HG03342 (cell line): ENCODE measurements around the gene YWHAH.
A peak's percentile ranks its signal among the peaks of the same experiment; 100 is the strongest.

Experiments
- ATAC-seq: cut with Tn5 transposase; IDR thresholded peaks from one replicate; pipeline ENCODE4 v1.9.1; 2021; ENCODE audit warnings: mild to moderate bottlenecking, moderate library complexity; ENCODE audit not compliant: unreplicated experiment

Gene YWHAH

DNA sequence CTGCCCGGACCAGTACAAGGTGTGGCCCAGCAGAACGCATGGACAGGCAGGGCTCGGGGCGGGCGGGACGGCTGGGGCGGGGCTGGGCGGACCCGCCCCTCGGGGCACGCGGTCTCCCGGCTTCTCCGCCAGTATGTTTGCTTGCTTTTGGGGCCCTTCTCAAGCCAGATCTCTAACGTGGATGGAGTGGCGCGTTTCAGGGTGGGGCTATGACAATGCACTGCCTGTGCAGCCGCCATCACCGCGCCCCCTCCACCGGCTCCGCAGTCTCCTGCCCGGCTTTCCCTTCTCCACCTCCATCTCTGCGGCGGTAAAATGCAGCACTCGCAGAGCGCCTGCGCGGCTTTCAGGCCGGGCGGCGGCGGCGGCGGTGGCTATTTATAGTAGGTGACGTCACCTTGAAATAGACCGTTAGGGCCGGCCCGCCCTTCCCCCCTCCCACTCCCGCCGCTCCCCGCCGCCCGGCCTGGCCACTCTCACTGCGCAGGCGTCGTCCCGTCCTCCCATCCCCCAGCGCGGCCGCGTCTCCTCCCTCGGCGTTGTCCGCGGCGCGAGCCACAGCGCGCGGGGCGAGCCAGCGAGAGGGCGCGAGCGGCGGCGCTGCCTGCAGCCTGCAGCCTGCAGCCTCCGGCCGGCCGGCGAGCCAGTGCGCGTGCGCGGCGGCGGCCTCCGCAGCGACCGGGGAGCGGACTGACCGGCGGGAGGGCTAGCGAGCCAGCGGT is at the start of gene YWHAH:
TSS of gene YWHAH (plus strand) at position 558 of the 722 bp plus-strand sequence. CDS start 199 bp downstream, outside the sequence.
- ATAC-seq: peak; percentile 66

DNA sequence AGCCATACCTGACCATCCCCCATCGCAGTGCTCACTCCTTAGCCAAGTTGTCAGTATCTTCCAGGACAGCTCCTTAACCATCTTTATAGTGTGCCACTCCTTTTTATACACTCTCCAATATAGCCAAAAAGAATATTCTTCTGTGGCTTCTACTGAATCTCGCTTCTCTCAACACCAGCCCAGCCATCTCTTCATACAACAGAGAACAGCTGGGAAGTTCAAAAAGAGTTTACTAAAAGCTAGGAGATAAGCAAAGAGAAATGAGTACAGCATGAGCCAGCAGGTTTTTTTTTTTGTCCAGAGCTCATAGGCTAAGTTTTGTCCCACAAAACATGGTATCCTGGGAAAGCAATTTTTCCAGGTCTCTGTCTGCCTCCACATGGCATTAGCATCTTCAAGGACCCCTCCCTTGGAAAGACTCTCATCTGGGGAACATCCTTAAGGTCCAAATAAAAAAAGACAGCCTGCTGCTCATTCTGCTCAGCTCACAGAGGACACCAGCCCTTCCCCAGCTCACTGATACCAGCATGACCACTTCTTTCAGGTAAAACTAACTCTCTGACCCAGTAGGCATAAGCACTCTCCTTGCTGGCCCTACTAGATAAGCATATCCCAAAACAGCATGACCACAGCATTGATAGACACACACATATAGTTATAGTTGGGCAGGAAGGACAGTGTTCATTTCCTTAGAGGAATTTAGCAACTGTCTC is 48.8 kb upstream of the YWHAH start:
- ATAC-seq: no peak

DNA sequence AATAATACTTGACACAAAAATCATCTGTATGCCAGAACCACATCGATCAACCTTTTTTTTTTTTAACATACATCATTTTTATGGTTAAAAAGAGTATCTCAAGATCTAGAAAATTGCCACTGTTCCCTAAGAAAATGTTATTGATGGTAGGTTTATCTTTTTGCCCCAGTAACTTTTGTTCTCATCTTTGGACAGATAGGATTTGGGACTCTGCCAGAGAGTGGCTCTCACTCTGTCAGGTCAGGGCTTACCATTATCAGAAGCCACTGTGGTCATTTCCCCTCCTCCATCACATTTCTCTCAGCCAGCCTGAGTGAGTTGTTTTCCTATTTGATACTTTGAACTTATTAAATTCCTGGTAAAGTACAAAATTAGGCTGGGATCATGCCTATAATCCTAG is 47.9 kb upstream of the YWHAH start:
- ATAC-seq: no peak

DNA sequence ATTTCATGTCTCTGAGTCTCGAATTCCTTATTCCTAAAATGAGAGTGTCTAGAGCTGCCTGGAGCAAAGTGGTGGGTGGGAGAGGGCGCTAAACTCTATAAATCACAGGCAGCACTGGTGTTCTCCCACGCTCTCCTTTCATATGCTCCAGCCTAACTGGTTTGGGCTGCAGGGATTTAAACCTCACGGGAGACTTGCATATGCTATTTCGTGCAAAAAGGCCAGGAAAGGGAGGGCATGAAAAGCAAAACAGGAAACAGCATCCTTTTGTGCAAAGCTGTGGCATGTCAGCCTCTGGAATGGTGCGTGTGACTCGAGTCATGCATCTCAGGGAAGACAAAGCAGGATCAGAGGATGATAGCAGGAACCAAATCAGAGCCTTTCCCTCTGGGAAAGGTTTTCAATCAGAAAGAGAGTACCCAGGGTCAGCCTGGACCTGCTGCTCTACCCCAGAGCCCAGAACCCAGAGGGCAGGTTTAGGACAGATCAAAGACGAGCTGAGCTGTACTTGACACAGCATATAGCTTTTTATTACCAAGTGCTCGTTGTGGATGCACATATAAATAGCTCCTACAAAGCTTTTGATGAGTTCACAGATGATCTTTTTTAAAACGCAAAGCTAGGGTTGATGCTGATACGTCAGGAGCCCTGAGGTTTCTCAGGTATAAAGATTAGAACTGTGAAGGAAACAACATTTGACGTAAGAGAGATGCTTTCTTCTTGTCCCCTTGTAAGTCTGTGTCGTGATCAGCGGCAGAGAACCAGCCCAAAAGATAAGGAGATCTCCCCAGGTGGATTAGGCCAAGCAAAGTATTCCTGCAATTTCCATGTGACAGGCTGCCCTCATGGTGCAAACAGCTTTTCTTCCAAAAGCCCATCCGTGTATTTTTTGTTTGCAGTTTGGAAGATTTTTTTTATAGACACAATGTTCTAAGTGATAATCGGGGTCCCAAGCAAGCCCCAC is 46.2 kb upstream of the YWHAH start:
- ATAC-seq: no peak

DNA sequence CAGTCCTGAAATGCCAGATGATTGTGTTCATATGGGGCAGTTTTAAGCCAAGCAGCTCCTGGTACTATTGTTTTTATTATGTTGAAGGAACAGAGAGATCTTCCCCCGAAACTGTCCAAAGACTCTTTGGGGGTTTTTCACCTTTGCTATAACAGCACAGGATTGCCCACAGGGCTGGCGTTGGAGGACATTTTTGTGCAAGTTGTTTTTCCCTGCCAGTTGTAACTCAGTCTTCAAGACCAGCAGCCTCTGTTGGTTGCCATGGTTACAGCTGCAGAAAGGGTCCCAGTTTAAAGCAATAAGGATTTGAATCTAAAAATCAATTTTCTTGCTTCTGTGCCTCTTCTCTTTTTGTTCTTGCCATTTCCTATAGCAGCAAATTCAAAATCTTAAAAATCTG is 45.4 kb upstream of the YWHAH start:
- no peak for ATAC-seq

DNA sequence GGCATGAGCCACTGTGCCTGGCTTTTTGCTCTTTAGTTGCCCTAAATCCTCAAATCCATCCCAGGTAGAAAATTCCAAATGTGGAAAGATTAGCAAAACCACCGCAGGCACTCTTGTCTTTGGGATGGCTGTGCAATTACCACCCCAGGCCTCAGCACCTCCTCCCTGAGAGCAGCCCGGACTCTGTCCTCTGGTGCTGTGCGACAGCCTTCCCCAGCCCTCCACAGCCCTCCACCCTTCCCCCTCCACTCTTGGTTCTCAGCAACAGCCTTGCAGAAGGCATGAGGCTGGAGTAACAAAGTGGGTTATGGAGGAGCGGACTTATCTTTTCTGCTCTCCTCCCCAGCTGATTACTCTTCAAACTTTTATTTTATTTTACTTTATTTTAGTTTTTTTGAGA is 44.7 kb upstream of the YWHAH start:
- ATAC-seq: no peak

DNA sequence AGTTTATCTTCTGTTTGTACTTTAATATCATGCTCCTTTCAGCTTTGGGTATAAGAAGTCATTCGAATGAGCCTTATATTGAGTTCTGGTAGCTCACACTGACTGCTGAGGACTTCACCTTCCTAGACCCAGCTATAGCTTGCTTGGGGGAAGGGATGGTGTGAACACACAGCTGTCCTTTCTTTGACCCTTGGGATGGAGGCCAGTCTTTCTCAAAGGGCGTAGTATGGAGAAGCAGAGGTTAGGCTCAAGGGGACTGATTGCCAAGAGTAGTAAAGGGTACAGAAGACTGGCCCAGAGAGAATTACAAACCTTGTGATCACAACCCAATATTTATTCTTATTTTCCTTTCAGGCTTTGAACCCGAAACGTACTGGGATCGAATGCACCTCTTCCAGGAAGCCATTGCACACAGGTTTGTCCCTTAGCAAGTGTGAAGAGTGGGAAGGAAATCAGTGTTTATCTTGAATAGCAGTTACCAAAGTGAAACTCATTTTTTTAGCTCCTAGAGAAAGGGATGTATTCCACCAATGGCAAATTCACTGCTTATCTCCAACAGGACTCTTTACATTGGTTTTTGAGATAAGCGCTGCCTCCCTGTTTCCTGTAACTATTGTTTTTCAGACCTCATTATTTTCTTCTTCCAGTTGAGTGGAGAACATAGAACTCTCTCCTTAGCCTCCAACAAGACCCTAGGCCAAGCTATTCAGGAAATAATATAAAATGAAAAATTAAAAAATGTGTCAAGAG is 42.8 kb upstream of the YWHAH start:
- ATAC-seq: no peak

DNA sequence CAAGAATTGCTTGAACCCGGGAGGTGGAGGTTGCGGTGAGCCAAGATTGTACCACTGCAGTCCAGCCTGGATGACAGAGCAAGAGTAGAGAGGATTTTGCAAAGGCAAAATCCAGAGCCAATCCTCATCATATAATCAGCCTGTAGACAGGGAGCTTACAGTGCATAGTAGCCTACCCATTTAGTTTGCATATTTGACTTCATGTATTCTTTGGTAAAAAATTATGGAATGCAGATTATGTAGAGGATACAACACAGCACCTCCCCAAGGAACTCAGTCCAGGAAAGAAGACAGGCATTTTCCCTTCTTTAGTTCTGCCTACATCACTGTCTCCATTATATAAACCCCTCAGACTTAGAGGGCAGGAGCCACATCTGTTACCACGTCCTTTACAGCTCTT is 39.7 kb upstream of the YWHAH start:
- no peak for ATAC-seq

DNA sequence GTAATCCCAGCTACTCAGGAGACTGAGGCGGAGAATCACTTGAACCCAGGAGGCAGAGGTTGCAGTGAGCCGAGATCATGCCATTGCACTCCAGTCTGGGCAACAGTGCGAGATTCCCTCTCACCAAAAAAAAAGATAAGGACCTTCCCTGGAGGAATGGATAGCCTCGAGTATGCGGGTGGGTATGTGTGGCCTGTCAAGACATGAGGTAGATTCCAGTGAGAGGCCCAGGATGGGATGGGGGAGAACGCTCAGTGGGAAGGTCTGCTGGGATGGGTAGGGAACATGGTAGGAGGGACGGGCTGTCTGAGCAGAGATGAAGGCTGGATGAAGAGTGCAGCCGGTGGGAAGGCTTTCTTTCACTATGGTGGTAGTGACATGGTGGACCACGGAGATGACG is 39.0 kb upstream of the YWHAH start:
- no peak for ATAC-seq

DNA sequence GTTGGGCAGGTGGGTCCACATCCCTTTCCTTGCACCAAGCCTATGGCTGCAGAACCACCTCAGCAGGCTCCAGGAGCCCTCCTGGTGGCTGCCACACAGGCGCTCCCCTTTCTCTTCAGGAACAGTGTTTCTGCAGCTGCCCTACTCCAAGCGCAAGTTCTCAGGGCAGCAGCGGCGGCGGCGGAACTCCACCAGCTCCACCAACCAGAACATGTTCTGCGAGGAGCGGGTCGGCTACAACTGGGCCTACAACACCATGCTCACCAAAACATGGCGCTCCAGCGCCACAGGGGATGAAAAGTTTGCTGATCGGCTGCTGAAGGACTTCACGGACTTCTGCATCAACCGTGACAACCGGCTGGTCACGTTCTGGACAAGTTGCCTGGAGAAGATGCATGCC is 38.2 kb upstream of the YWHAH start:
- ATAC-seq: no peak

DNA sequence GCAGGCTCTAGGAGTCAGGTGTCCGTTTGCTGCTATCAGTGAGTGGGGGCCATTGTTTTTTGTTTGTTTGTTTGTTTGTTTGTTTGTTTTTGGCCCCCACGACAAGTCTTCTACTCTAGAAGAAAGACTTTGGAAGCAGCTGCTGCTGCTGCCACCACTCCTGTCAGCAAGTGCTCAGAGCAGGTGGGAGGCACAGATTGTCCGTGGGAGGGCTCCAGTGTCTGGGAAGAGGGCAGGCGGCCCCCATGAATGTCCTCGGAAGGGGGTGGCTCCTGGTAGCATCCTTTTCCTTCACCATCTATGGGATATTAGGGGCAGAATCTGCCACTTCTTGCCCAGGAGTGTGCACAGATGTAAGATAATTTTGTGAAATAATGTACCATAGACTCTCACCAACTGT is 37.8 kb upstream of the YWHAH start:
- ATAC-seq: no peak

DNA sequence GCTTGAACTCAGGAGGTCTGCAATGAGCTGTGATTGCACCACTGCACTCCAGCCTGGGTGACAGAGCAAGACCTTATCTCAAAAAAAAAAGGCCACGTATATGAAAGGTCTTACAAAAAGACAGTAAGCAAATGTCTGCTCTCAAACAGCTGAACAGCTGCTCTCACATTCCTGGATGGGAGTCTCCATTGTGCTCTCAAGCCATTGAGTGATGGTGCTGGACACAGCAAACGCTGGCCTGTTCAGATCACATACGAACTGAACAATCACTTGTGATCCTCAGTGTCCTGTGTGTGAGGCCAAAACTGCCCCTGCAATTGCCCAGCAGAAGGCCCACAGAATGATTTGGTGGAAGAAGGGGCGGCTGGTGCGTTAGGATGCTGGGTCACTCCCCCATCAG is 34.4 kb upstream of the YWHAH start:
- no peak for ATAC-seq

DNA sequence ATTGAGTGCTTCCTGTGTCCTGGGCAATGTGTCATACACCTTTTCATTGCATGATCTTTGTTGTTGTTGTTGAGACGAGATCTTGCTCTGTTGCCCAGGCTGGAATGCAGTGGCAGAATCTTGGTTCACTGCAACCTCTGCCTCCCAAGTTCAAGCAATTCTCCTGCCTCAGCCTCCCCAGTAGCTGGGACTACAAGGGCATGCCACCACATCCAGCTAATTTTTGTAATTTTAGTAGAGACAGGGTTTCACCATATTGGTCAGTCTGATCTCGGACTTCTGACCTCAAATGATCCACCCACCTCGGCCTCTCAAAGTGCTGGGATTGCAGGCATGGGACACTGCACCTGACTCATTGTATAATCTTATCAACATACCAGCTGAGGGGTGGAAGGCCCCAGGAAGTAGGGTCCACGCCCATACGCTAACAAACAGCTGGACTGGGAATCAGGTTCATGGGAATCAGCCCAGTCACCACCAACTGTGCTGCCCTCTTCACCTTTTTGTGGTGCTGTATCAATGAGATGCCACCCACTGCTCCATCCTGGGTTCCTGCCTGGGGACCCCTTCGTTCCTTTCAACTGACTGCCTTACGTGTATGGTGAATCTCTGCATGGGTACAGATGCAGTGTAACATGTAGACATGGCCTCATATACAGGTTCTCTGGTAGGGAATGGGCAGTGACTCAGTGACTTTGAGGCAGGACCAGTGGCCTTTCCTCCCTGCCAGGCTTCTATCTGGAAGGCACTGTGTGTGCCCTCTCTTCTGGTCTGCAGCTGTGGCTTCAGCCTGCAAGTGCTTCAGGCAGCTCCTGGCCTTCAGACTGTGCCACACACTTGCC is 32.5 kb upstream of the YWHAH start:
- no peak for ATAC-seq

DNA sequence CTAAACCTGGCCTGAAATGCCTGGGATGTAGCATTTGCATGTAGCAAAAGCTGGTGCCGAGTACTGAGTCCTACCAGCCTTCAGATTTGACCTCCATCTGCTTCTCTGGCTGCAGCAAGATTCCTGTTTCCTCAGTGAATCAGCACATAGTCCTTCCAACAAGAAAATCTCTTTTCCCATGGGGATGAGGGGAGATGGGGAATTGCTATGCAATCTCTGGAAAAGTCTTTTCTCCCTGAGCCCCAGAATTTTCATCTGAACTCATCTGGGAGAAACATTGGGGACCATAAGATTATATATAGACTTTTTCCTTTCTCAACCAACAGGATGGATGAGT is 32.0 kb upstream of the YWHAH start:
- ATAC-seq: no peak

DNA sequence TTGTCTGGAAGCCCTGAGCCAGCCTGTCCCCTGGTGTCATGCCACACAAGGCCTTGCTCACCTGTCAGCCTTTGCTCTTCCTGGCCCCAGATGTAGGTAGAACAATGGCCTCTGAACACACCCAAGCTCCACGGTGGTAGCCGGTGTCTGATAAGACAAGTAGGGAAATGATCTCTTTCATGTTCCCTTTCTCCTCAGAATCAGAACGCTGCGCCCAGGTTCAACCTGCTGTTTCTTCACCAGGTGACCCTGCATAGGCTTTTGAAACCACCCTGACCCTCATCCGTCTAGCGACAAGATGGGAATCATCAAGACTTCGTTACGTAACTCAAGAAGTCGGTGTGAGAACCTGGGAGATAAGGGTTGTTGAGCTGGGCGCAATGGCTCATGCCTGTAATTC is 28.7 kb upstream of the YWHAH start:
- no peak for ATAC-seq

DNA sequence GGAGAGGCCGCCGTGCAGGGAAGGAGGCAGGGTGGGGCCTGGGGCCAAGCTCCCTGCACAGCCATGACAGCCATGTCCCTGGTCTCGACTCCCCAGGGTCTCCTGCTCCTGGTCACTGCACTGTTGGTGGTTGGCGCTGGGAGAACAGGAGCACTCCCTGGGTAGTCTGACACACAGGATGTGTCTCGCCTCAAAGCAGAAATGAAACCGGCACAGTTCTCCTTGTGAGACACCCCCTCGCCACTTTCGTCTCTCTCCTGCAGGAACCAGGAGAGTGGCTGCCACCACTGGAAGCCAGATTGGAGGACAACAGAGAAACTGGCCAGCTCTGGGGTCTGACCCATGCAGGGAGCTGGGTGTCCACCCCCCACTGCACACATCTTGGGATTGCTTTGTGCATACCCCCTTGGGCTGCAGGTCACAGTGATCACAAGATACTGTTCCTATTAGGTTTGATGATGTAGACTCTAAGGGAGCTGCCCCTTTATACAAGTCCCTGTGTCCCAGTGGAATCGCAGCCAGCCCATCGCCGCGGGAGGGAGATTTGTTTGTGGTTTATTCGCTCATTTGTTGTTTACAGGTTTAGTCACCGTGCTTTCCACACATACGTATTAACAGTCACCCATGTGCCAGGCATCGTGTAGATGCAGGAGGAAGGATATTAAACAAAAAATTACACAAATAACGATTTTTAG is 27.0 kb upstream of the YWHAH start:
- no peak for ATAC-seq

DNA sequence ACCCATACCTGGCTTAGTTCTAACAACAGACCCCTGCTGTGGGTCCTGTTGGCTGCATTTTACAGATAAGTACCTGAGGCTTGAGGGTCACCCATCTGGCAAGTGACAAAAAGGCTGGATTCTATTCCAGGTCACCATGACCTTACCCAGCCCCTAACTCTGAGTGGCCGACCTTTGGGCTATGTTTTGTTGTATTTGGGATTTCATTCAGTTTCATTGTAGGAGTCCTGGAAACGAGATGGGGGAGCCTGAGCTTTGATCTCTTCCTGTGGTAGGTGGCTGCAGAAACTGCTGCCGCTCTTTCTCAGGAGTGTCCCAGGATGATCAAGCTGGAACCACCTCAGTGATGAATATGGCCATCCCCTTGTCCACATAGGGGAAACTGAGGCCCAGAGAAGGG is 24.6 kb upstream of the YWHAH start:
- no peak for ATAC-seq

DNA sequence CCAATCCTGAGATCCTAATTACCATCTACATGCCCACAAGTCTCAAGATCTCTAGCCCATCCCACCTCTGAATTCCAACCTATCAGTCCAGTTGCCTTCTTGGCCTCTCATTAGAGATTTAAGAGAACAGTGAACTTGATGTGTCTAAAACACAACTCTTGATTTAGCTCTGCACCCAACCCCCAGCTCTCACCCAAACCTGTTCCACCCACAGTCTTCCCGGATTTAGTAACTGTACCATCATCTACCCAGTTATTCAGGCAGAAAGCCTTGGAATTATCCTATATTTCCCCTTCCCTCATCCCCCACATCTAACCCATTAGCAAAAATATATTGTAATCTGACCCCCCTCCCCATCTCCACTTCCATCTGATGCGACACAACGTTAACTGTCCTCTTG is 24.0 kb upstream of the YWHAH start:
- ATAC-seq: no peak

DNA sequence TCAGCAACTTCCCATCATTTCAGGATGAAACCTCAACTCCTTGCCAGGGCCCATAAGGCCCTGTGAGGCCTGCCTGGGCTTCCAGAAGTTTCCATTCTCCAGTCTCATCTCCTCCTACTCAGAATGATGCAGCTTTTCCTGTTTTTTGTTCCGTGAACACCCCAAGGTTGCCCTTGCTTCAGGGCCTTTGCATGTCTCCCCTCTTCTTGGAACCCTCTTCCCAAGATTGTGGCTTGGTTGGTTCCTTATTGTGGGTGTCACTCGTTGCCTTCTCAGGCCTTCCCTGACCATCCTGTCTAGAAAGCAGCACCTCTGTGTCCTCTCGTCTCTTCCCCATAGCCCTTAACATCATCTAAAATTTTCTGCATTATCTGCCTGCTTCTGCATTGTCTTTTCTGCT is 23.2 kb upstream of the YWHAH start:
- no peak for ATAC-seq
